SK-MEL-5 (cell line): ENCODE data around the gene EIF2A. TPM values are rescaled to one million over a fixed set of nuclear protein-coding genes. Genes with fewer than 3 reads are reported as not detected.
"Not testable (repeated sequence)": the region's sequence is repeated elsewhere in the genome, so short reads cannot be mapped to it uniquely, and the experiment has no call there.

Experiments
- DNase-seq: peaks from one replicate; pipeline ENCODE4 v3.0.0-alpha.2; 2016; ENCODE audit warnings: low read depth, low spot score
- in situ Hi-C: cut with HindIII; loops from 2 replicates; pipeline ENCODE4 v1.10.0; 2016; ENCODE audit warnings: low sequenced_read_pairs, high pct_unique_total_duplicates, low pct_unique_long_range_greater_than_20kb
- total RNA-seq: library from RNA; depleted of rRNA; stranded (reverse); fragments of >200 nt; shearing (Covaris generic); gene quantifications from 2 replicates; pipeline ENCODE4 v1.2.3, GENCODE V29; 2014; rRNA removed

The EIF2A gene
- total RNA-seq, 1 experiment from 2014 or later = 200 TPM

DNA sequence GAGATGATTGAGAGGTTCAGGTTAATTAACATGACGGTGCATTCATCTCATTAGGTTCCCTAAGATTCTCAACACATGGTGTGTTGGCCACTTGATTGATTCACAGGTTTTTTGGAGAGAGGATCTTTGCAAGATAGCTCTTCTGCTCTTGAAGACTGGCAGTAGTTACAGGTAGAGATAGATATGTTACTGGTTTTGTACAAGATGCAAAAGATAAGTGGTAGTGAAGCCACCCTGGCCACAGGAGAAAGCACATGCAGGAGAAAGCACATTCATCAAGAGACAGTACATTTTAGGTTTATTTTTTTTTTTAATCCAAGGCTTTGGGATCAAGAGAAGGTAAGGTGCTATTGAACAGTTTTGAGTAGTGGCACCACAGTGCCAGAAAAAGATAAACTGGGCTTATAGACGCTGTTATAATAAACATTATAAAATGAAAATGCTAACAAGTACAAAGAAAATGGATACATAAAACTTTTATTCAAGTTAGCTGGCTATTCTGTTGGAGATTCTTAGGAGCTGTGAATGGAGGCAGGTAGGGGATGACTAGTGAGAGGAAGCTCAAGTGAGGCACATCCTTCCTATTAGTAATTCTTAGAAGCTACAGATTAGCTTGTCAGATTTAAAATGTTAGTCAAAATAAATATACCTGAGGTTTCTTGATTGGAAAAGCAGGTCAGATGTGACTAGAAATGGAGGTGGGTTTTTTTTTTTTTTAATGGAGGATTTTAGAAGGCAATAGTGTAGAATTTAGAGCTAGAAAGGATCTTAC, 67.3 kb downstream of the EIF2A start:
- in situ Hi-C loops = no loop called here
- DNase-seq = no peak

DNA sequence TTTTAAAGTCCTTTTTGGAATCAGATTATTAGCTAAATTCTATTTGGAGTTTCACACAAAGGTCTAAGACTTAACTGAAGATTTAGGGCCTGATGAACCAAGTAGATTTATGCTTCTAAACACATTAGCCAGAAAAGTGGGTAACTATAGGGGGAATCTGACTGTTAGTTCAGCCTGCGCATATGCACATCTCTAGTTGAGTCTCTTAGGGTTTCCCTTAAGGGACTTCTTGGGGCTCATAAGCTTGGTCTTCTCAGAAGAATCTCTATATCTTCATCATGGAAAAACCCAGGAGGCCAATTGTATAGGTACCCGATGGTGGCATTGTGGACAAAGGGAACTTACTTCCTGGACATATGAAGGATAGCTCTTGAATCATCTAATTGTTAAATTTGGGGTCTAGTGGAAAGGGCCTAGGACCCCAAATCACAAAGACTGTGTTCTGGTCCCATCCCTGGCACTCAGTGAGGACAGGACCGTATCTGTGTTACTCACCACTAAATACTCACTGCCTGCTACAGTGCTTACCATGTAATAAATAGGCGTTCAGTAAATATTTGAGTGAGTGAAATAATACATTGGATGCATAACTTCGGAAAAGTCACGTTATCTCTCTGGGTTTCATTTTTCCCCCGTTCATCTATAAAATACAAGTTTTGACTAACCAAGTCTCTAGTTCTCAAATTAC, 73.6 kb downstream of the EIF2A start:
- DNase-seq = no peak
- in situ Hi-C loops = no loop called here

DNA sequence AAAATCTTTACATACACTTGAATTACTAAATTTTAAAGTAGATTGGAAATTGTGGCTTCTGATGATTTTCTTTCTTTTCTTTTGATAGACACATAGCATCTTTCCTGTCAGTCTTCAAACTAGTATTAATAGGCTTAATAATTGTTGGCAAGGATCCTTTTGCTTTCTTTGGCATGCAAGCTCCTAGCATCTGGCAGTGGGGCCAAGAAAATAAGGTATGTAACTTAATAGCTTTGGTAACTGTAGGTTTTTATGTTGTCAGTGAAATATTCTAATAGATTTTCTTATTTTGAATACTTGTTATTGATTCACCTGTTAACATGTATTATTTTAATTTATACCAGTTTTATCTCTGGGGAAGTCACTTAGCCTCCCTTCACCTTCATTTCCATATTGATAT, 76.4 kb downstream of the EIF2A start:
- DNase-seq, in situ Hi-C loops: not testable (repeated sequence)

DNA sequence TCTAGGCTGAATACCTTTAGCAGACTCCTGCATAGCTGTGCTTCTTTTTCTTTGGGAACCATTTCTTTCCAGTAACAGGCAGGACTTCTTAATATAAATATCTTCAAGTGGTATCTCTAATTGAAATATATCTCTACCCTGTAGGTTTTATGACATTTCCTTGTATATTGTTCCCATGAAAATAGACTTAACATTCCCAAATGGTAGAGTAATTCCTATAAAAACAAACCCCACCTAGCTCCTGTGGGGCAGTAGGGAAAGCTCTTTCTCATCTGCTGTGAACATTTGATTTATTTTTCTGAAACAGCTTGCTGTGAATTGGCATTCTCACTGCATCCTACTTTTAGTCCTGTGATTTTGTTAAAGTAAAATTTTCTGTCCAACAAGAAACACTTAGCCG, 77.4 kb downstream of the EIF2A start:
- DNase-seq = no peak
- in situ Hi-C loops = no loop called here

DNA sequence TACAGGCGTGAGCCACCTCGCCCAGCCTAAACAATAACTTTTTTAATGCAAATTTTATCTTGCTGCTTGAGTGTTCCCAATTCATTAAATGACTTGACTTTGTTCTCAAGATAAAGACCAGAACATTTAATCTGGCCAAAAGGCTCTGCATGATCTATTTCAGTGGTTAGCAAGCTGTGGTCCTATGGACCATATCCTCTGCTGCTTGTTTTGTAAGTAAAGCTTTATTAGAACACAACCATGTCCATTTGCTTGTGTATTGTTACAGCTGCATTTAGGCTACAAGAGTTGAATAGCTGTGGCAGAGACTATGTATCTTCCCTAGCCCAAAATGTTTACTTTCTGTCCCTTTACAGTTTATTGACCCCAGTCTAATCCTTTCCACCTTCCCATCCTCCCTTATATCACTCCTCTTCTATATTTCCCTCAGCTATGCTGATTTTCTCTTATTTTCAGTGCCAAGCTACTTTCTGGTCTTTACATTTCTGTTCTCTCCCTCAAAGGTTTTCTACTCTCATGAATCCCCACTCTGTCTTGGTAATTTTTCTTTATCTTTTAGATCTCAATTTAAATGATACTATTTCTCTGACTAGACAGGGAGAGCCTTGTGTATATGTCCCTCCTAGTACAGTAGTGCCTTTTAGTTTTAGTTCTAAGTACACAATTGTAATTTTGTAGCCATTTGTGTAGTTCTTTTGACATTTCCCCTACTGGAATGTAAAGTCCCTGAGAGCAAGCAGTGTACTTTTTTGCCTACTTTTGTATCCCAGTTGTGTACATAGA, 79.8 kb downstream of the EIF2A start:
- in situ Hi-C loops = no loop called here
- DNase-seq = peak; percentile 78

DNA sequence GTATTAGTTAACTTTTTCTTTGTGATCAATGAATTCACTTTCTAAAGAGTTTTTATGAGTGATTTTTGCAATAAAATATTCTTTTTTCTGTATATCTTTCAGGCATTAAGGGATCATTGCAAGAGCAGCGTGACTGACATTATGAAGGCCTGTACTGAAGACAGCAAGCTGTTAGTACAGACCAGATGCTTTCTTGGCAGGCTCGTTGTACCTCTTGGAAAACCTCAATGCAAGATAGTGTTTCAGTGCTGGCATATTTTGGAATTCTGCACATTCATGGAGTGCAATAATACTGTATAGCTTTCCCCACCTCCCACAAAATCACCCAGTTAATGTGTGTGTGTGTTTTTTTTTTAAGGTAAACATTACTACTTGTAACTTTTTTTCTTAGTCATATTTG, 81.0 kb downstream of the EIF2A start:
- in situ Hi-C loops = no loop called here
- no peak for DNase-seq

DNA sequence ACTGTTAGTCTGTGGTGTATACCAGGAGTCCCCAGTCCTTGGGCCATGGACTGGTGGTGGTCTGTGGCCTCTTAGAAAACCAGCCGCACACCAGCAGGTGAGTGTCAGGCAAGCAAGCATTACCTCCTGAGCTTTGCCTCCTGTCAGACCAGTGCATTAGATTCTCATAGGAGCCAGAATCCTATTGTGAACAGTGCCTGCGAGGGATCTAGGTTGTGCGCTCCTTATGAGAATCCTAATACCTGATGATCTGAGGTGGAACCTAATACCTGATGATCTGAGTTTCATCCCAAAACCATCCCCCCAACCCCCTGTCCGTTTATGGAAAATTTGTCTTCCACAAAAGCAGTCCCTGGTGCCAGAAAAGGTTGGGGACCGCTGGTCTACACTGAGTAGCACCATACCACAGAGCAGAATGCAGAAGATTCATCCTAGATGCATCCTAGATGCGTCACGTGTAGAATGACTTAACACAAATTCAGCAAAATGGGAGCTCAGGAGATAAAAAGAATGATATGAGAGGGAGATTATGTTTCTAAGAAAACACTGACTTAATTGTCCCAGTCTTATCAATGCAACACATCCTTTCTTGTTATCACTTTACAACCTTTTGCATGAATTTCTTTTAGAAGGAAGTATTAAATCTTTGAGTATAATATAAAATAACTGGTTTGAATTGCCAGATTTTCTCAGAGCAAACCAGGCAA, 85.1 kb downstream of the EIF2A start:
- in situ Hi-C loops = no loop called here
- DNase-seq = peak; percentile 5

DNA sequence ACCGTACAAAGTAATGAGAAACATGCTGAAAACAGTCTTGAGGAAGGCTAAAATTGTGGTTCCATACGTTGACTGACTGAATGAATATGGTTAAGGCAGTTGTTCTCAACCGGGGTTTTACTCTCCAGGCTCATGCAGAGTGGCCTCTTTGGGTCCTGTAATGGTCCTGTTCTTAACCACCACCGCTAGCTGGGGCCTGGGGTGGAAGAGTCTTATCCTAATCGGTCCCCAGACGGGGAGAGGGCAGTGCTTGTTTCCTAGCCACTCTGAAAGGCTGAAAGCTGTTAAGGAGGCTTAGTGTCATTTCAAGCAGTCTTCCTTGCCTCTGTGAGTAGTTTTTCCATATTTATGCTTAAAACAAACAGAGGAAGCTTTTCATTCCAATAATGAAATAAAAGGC, 88.5 kb downstream of the EIF2A start:
- in situ Hi-C loops = no loop called here
- no peak for DNase-seq

DNA sequence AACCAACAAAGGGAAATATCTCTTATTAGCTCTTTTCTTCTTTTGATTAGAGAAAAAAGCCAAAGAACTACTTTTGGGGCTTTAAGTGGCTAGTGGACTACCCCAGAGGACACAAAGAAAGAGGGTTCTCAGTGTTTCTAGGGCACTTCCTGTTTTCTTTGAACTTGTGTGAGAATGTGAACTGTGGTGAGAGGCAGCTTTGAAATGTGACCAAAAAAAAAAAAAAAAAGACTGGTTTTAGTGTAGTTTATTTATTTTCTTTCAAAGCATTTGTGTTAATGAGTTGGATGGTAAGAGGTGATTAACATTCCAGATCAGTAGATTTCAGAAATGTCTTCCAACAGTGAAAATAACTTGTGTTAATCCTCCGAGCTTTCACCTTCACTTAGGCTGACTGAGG, 88.9 kb downstream of the EIF2A start:
- in situ Hi-C loops = no loop called here
- DNase-seq = no peak

Other genes with a start within 250 kb of the EIF2A start
- 6.3 and 9.0 TPM in 2 replicates for gene TSC22D2, start 138.5 kb upstream of the EIF2A start, total RNA-seq
- gene SERP1, start 291 bp upstream of the EIF2A start, total RNA-seq = 72.6 and 89.6 TPM in 2 replicates
- 176 and 191 TPM in 2 replicates for gene SELENOT, start 56.5 kb downstream of the EIF2A start, total RNA-seq
- gene ERICH6, start 157.1 kb downstream of the EIF2A start, total RNA-seq = not detected in 2 replicates
- 19.5 and 22.1 TPM in 2 replicates for gene SIAH2, start 216.4 kb downstream of the EIF2A start, total RNA-seq